IMR-90 (cell line): ENCODE data around the gene CCNO. TPM values are rescaled to one million over a fixed set of nuclear protein-coding genes. Genes with fewer than 3 reads are reported as not detected.

Source experiments
- ATAC-seq: fragments of 200-7000 bp; cut with Tn5 transposase; 2 replicates; pipeline ENCODE4 v1.9.1; 2020; ENCODE audit warnings: low read depth, mild to moderate bottlenecking, moderate library complexity
- Bru-seq: library from RNA; stranded (reverse); fragments of 400-500 nt; gene quantifications from one replicate; lab custom pipeline; 2021; lab: Mats Ljungman, UMichigan
- BruChase-seq, 2 experiments: library from RNA; stranded (reverse); fragments of 400-500 nt; gene quantifications; one replicate each; lab custom pipeline; 2021; lab: Mats Ljungman, UMichigan
- BruUV-seq: library from RNA; stranded (reverse); fragments of 400-500 nt; replicated peaks from 2 replicates; lab custom pipeline; 2021; lab: Mats Ljungman, UMichigan
- CTCF ChIA-PET: fragments of 300-600 bp; formaldehyde crosslinking; extraction: SDS; loops from one replicate; lab custom pipeline; 2021; ENCODE audit warnings: antibody characterized with exemption; lab: Yijun Ruan, JAX
- POLR2A ChIA-PET: fragments of 300-600 bp; sonication (Branson Sonifier 250); formaldehyde crosslinking; loops from one replicate; lab custom pipeline; 2022; ENCODE audit warnings: antibody characterized with exemption; ENCODE audit not compliant: unreplicated experiment; lab: Charles Lee
- DNase-seq: peaks from one replicate; pipeline ENCODE4 v3.0.0; 2013
- H2AFZ ChIP-seq: replicated peaks from 2 replicates; pipeline ENCODE3; 2013; ENCODE audit warnings: low read length, mild to moderate bottlenecking; ENCODE audit not compliant: poor library complexity
- H2AK5ac ChIP-seq: 2 replicates; pipeline ENCODE4 v1.6.1; 2013; ENCODE audit warnings: low read depth, low read length, inconsistent platforms
- H2AK9ac ChIP-seq: replicated peaks from 2 replicates; pipeline ENCODE3; 2013; ENCODE audit warnings: mild to moderate bottlenecking, low read depth, low read length, moderate library complexity; ENCODE audit not compliant: poor library complexity
- H2BK120ac ChIP-seq: 2 replicates; pipeline ENCODE4 v1.6.1; 2013; ENCODE audit warnings: low read depth, low read length, inconsistent platforms
- H2BK15ac ChIP-seq: 3 replicates; pipeline ENCODE4 v1.6.1; 2013; ENCODE audit warnings: low read depth, low read length, inconsistent platforms
- H2BK20ac ChIP-seq: 2 replicates; pipeline ENCODE4 v1.6.1; 2013; ENCODE audit warnings: low read depth, mild to moderate bottlenecking, inconsistent platforms, low read length, moderate library complexity
- H2BK5ac ChIP-seq: 2 replicates; pipeline ENCODE4 v1.6.1; 2013; ENCODE audit warnings: mild to moderate bottlenecking, low read depth, low read length, inconsistent platforms; ENCODE audit not compliant: poor library complexity, severe bottlenecking
- H3K14ac ChIP-seq: replicated peaks from 2 replicates; pipeline ENCODE4 v1.6.1; 2013; ENCODE audit warnings: low read depth, low read length, inconsistent platforms
- H3K18ac ChIP-seq: 2 replicates; pipeline ENCODE4 v1.6.1; 2013; ENCODE audit warnings: low read depth, low read length, control low read depth
- H3K23ac ChIP-seq: 2 replicates; pipeline ENCODE4 v1.6.1; 2013; ENCODE audit warnings: low read depth, low read length, inconsistent platforms
- H3K27ac ChIP-seq: 2 replicates; pipeline ENCODE4 v1.5.1; 2013; ENCODE audit warnings: mild to moderate bottlenecking, control low read depth, low read length; ENCODE audit not compliant: insufficient read depth
- H3K27me3 ChIP-seq: 2 replicates; pipeline ENCODE4 v1.6.1; 2013; ENCODE audit warnings: low read length; ENCODE audit not compliant: control insufficient read depth, insufficient read depth
- H3K36me3 ChIP-seq: 2 replicates; pipeline ENCODE4 v1.6.1; 2013; ENCODE audit warnings: low read length, mixed read lengths; ENCODE audit not compliant: control insufficient read depth, insufficient read depth
- H3K4ac ChIP-seq: 2 replicates; pipeline ENCODE4 v1.6.1; 2013; ENCODE audit warnings: low read depth, low read length, inconsistent platforms
- H3K4me1 ChIP-seq: 2 replicates; pipeline ENCODE4 v1.6.1; 2013; ENCODE audit warnings: low read length, mixed read lengths; ENCODE audit not compliant: control insufficient read depth, insufficient read depth
- H3K4me2 ChIP-seq: 2 replicates; pipeline ENCODE4 v1.6.1; 2013; ENCODE audit warnings: low read depth, mild to moderate bottlenecking, control low read depth, low read length, moderate library complexity
- H3K4me3 ChIP-seq: 2 replicates; pipeline ENCODE4 v1.5.1; 2013; ENCODE audit warnings: low read depth, mild to moderate bottlenecking, control low read depth, low read length, moderate library complexity; ENCODE audit not compliant: insufficient read depth
- H3K56ac ChIP-seq: 2 replicates; pipeline ENCODE4 v1.6.1; 2013; ENCODE audit warnings: low read length, inconsistent platforms; ENCODE audit not compliant: insufficient read depth; ENCODE audit errors: extremely low read depth
- H3K79me1 ChIP-seq, 2 experiments: 2 replicates each; pipeline ENCODE4 v1.6.1; 2013; ENCODE audit warnings: low read length in 2 of 2, inconsistent platforms in 1 of 2, low read depth in 1 of 2
- H3K9ac ChIP-seq: 2 replicates; pipeline ENCODE4 v1.6.1; 2013; ENCODE audit warnings: low read depth, low read length, control low read depth
- H3K9me1 ChIP-seq: 2 replicates; pipeline ENCODE4 v1.6.1; 2013; ENCODE audit warnings: low read length, inconsistent platforms; ENCODE audit not compliant: insufficient read depth
- H3K9me3 ChIP-seq: 2 replicates; pipeline ENCODE4 v1.6.1; 2013; ENCODE audit warnings: low read length; ENCODE audit not compliant: control insufficient read depth, insufficient read depth
- H4K20me1 ChIP-seq: 2 replicates; pipeline ENCODE4 v1.6.1; 2013; ENCODE audit warnings: low read length, inconsistent platforms; ENCODE audit not compliant: insufficient read depth
- H4K5ac ChIP-seq: 2 replicates; pipeline ENCODE4 v1.6.1; 2013; ENCODE audit warnings: mild to moderate bottlenecking, low read depth, low read length, control low read depth
- H4K8ac ChIP-seq, 2 experiments: 2 replicates each; pipeline ENCODE4 v1.6.1; 2013; ENCODE audit warnings: low read depth in 2 of 2, low read length in 2 of 2, control low read depth in 1 of 2, inconsistent platforms in 1 of 2
- H4K91ac ChIP-seq: 2 replicates; pipeline ENCODE4 v1.6.1; 2013; ENCODE audit warnings: low read depth, low read length, inconsistent platforms; ENCODE audit not compliant: insufficient read depth
- CHD1 ChIP-seq: IDR thresholded peaks from 2 replicates; pipeline ENCODE4 v1.6.1; 2012; ENCODE audit warnings: low read depth, low read length, improper control_type of control experiment
- CTCF ChIP-seq: conservative IDR thresholded peaks from 2 replicates; pipeline ENCODE4 v1.5.1; 2012; ENCODE audit warnings: mild to moderate bottlenecking, low read depth, low read length, improper control_type of control experiment
- FOS ChIP-seq: fragments of 150-350 bp; IDR thresholded peaks from 2 replicates; pipeline ENCODE4 v1.6.1; 2016; ENCODE audit warnings: low read depth, low read length
- MAFK ChIP-seq: IDR thresholded peaks from 2 replicates; pipeline ENCODE4 v1.6.1; 2012; ENCODE audit warnings: low read depth, low read length, improper control_type of control experiment
- MAZ ChIP-seq: IDR thresholded peaks from 2 replicates; pipeline ENCODE4 v1.6.1; 2012; ENCODE audit warnings: low read depth, mild to moderate bottlenecking, low read length, improper control_type of control experiment, moderate library complexity, borderline replicate concordance
- POLR2A ChIP-seq: IDR thresholded peaks from 2 replicates; pipeline ENCODE4 v1.6.1; 2012; ENCODE audit warnings: mild to moderate bottlenecking, low read depth, low read length
- RCOR1 ChIP-seq: IDR thresholded peaks from 2 replicates; pipeline ENCODE4 v1.6.1; 2012; ENCODE audit warnings: mild to moderate bottlenecking, low read length, improper control_type of control experiment; ENCODE audit not compliant: insufficient replicate concordance
- RFX5 ChIP-seq: IDR thresholded peaks from 2 replicates; pipeline ENCODE4 v1.8.0; 2012; ENCODE audit warnings: low read depth, mild to moderate bottlenecking, low read length, moderate library complexity
- USF2 ChIP-seq: fragments of 150-350 bp; IDR thresholded peaks from 2 replicates; pipeline ENCODE4 v1.6.1; 2017; ENCODE audit warnings: mild to moderate bottlenecking, antibody characterized with exemption, low read length, low read depth
- WGBS, 2 experiments: methylation state at CpG; one replicate each; pipeline versions ENCODE4 v1.1.5 to v1.1.7; 2013; ENCODE audit warnings: missing lambda C conversion rate in 2 of 2; ENCODE audit not compliant: insufficient read length in 1 of 2; ENCODE audit errors: extremely low coverage in 2 of 2; 5-methylcytosine and 5-hydroxymethylcytosine counted together
- dilution Hi-C: fragments of 300-500 bp; cut with HindIII; formaldehyde crosslinking; loops from one replicate; pipeline ENCODE4 v1.14.3; 2018; ENCODE audit warnings: low sequenced_read_pairs; ENCODE audit not compliant: unreplicated experiment
- in situ Hi-C: fragments of 300-500 bp; cut with MboI; formaldehyde crosslinking; loops from 3 replicates; pipeline ENCODE4 v1.14.3; 2019; ENCODE audit warnings: low sequenced_read_pairs, inconsistent platforms, mixed read lengths
- intact Hi-C: fragments of 100-400 bp; cut with micrococcal nuclease; formaldehyde crosslinking; loops from 2 replicates; pipeline ENCODE4 v1.10.0; 2022
- long read RNA-seq: library from polyadenylated mRNA; unstranded; transcript quantifications from one replicate; pipeline ENCODE4 v2.0.0, GENCODE V29; 2021; ENCODE audit not compliant: unreplicated experiment
- polyA plus RNA-seq, 3 experiments: library from polyadenylated mRNA; depleted of rRNA; stranded (reverse); fragments of >200 nt; gene quantifications; 2 replicates each; pipeline ENCODE4 v1.2.3, GENCODE V29; 2012; ENCODE audit warnings: low replicate concordance in 1 of 3
- total RNA-seq: library from RNA; depleted of rRNA; stranded (reverse); fragments of >200 nt; gene quantifications from 2 replicates; pipeline ENCODE4 v1.2.3, GENCODE V29; 2012; rRNA removed

The CCNO gene
- total RNA-seq = not detected in 2 replicates
- polyA plus RNA-seq (2012; rRNA removed) = 0.09 and 0.14 TPM in 2 replicates
- 0.11 and 0.15 TPM in 2 replicates for polyA plus RNA-seq (2012; cell fraction: cytosol; rRNA removed)
- polyA plus RNA-seq (2012; cell fraction: nucleus; rRNA removed; ENCODE audit: low replicate concordance) = 0.29 and 0.63 TPM in 2 replicates
- Bru-seq, nascent RNA = not detected
- percentile 15 among the genes with signal in this experiment for BruChase-seq, experiment 1, labeled RNA remaining after a 6-hour chase
- BruChase-seq, experiment 2, labeled RNA remaining after a 2-hour chase = percentile 16 among the genes with signal in this experiment
- long read RNA-seq = 0 reads

- 1% methylated on average over 33 of the region's 106 CpGs; no CpG with 5 or more reads in 1 of the 2 experiments for WGBS, 2 experiments
- peaks cover 77% of the 10 kb centered on the region for H3K27me3 ChIP-seq
- no peak within 1 kb of the TSS for H3K27ac ChIP-seq
- H3K9me3 ChIP-seq = peaks cover 4% of the 10 kb centered on the region; the same call in 1 of the 2 replicates
- ATAC-seq (peak; percentile 94), DNase-seq (peak; percentile 66)
- CTCF ChIA-PET = interaction anchor here (0.6 kb wide), 1 partner anchor 17 kb away, joined by 9 read pairs; no protein-coding TSS in a partner anchor
- H3K36me3 ChIP-seq = no peaks in the 10 kb centered on the region
- no peak within 1 kb of the TSS for H3K18ac ChIP-seq
- H3K9me1 ChIP-seq = no peaks in the 10 kb centered on the region
- POLR2A ChIA-PET = interaction anchor here (0.6 kb wide), 1 partner anchor 13 kb away, joined by 3 read pairs; no protein-coding TSS in a partner anchor
- no peak within 1 kb of the TSS for H4K8ac ChIP-seq
- H3K56ac ChIP-seq = no peak within 1 kb of the TSS
- dilution Hi-C loops (no loop called here), in situ Hi-C loops (no loop called here), intact Hi-C loops (no loop called here)
- H3K9ac ChIP-seq = no peak within 1 kb of the TSS
- no peak within 1 kb of the TSS for H2BK120ac ChIP-seq
- H3K79me1 ChIP-seq = no peaks in the 10 kb centered on the region
- H4K20me1 ChIP-seq = peaks cover 15% of the 10 kb centered on the region; the same call in 1 of the 2 replicates
- peak within 1 kb of the TSS; percentile 38 for H2AK9ac ChIP-seq
- H3K4me2 ChIP-seq = peak within 1 kb of the TSS; percentile 81
- H3K23ac ChIP-seq = peak within 1 kb of the TSS; percentile 91
- no peak within 1 kb of the TSS for H2AK5ac ChIP-seq
- H3K14ac ChIP-seq = no peak within 1 kb of the TSS
- no peak for TF ChIP-seq CTCF
- TF ChIP-seq CHD1 = no peak
- no peak for TF ChIP-seq MAFK
- TF ChIP-seq POLR2A = no peak
- no peak for TF ChIP-seq USF2
- no peak for TF ChIP-seq FOS
- no peak for TF ChIP-seq RFX5
- TF ChIP-seq MAZ = no peak
- TF ChIP-seq RCOR1 = no peak
- H3K4ac ChIP-seq = no peak within 1 kb of the TSS
- peak within 1 kb of the TSS; percentile 42 for H3K4me3 ChIP-seq
- BruUV-seq = no TSS peak
- no peak within 1 kb of the TSS for H2BK15ac ChIP-seq
- peaks cover 9% of the 10 kb centered on the region; the same call in 1 of the 2 replicates for H3K4me1 ChIP-seq
- H2BK20ac ChIP-seq = no peak within 1 kb of the TSS
- no peak within 1 kb of the TSS for H4K5ac ChIP-seq
- H4K91ac ChIP-seq = no peak within 1 kb of the TSS
- no peak within 1 kb of the TSS for H2BK5ac ChIP-seq
- peak within 1 kb of the TSS; percentile 88 for H2AFZ ChIP-seq
Observed at GRCh38 chr5:55232985-55233928, at the start of gene CCNO. TSS of gene CCNO (minus strand) at chr5:55233608. CDS start at chr5:55233523, 85 bp downstream.
